GM20000 (cell line): ENCODE results near the gene SLC17A7.

Experiments
- DNase-seq: peaks from one replicate; pipeline ENCODE4 v3.0.0; 2012; ENCODE audit warnings: low spot score
- CTCF ChIP-seq: IDR thresholded peaks from 2 replicates; pipeline ENCODE4 v1.5.1; 2012; ENCODE audit warnings: mild to moderate bottlenecking, control low read depth; ENCODE audit errors: extremely low read depth, missing control alignments

The SLC17A7 gene

DNA sequence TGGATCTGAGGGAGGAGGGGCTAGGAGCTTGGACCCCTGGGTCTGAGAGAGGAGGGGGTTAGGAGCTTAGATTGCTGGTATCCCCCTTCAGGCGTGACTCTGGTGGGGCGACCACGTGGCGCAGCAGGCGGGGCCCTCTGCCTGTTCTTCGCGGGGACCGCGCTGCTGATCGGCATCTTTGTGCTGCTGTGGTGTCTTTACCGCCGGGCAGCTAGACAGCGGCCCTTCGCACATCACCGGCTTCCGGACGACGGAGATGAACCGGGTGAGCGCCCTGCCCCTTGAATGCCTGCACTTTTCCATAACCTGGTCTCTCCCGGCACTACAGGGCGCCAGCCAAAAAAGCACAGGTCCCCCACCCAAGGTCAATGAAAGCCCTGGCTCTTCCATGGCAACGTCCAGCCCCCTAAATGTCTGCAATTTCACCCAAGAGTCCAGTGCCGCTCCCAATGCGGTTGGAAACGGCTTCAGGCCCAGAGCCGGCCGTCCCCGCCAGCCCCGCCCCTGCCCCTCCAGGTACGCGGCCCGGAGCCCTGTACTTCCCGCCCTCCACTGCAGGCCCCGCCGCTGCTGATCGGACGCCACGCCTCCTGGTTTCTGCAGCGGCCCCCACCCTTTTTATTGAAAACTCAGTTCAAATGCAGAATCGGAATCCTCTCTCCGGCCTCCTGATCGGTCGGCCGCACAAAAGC lies 13.3 kb downstream of the SLC17A7 start:
- TF ChIP-seq CTCF = no peak

GRCh38 chr19:49427339-49427738 lies 14.0 kb downstream of the SLC17A7 start:
- no peak for DNase-seq
- no peak for TF ChIP-seq CTCF

More for the DNA sequence above, 13.3 kb downstream of the SLC17A7 start:
- no peak for DNase-seq

- no peak for DNase-seq
- TF ChIP-seq CTCF = no peak
Observed at GRCh38 chr19:49425922-49426592, 15.3 kb downstream of the SLC17A7 start.

- no peak for DNase-seq
- TF ChIP-seq CTCF = no peak
Observed at GRCh38 chr19:49425178-49425577, 16.1 kb downstream of the SLC17A7 start, which contains the start of gene GFY. GFY (plus strand) TSS chr19:49425388; CDS start chr19:49426431, 1,043 bp downstream.

- DNase-seq = no peak
- TF ChIP-seq CTCF = no peak
Observed at GRCh38 chr19:49423985-49424303, 17.4 kb downstream of the SLC17A7 start.

DNA sequence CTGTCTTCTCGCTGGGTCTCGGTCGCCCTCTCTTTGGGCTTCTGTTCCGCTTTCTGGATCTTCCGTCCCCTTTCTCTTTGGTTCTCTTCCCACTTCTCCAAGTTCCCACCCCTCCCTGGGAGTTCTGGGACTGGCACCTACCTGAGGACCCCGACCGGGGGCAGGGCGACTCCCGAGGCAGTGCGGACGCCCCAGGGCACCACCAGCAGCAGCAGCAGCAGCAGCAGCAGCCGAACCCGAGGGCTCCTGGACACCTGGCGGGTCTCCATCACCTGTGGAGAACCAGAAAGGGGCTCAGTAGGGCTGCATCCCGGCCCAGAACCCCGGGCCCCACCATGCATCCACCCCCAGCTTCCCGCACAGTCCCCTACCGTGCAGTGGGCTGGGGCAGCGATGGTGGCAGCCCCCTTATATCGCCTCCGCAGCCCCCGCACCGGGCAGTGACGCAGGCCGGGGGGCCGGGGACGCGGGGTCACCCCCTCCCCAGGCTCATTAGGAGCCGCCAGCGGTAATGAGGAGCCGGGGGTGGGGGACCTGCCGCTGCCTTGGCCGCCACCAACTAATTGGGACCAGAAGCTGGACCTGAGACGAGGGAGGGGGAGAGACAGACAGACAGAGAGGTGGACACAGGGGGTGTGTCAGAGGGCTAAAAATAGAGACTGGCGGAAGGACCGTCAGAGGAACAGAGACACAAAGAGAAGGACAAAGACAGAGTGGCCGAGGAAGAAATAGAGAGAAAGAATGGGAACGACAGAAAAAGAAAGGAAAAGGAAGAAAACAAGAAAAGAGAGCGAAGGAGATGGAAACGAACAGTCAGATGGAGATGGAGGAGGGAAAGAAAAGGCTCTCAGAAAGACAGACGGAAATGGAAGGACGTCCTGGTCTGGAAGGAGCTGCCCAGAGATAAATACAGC lies 18.0 kb downstream of the SLC17A7 start, which contains the start of gene PTH2:
TSS of gene PTH2 (minus strand) at position 371 of the 914 bp plus-strand sequence. CDS start at position 269, 102 bp downstream.
- no peak for DNase-seq
- no peak for TF ChIP-seq CTCF
